Measurements from ENCODE around the gene USP48.
A peak's percentile ranks its signal among the peaks of the same experiment; 100 is the strongest.

USP48 gene

DNA sequence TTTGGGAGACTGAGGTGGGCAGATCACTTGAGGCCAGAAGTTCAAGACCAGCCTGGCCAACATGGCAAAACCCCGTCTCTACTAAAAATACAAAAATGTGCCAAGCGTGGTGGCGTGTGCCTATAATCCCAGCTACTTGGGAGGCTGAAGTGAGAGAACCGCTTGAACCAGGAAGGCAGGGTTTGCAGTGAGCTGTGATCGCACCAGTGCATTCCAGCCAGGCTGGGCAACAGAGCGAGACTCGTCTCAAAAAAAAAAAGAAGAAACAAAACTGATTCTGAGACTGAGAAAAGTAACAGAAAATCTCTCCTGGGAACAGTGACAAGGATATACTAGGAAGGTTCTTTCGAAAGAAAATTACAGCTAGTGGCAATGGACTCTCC, 20.9 kb downstream of the USP48 start:
- Histone ChIP-seq H3K36me3 (ENCODE audit: control insufficient read depth in 2 of 2, insufficient read depth in 1 of 2, low read length in 2 of 2) (no peaks in the 10 kb centered on the region; a peak in 1 of 3 replicates), H3K4me1 (ENCODE audit: control insufficient read depth, insufficient read depth, low read length) (peaks cover 4% of the 10 kb centered on the region), H3K4me3 (ENCODE audit: low read depth, low read length) (no peak overlapping the region), H3K9me3 (ENCODE audit: control insufficient read depth, insufficient read depth, low read depth, low read length) (no peaks in the 10 kb centered on the region), H3K27ac (ENCODE audit: extremely low read depth, low read depth, low read length) (no peak overlapping the region)
- TF ChIP-seq ZNF37A (tag by site-specific recombination; IDR thresholded peaks at IDR 0.05) (no peak), ZNF121 (tag by site-specific recombination; IDR thresholded peaks at IDR 0.05) (0 out of 2 replicates have a peak, but pooled peaks have one; percentile 31)
- CTCF ChIA-PET, result no interaction called here
- POLR2A ChIA-PET, result no interaction called here

GRCh38 chr1:21761052-21761451, 21.9 kb downstream of the USP48 start:
- Histone ChIP-seq H3K27ac (ENCODE audit: extremely low read depth, low read depth, low read length) (no peak overlapping the region), H3K4me3 (ENCODE audit: low read depth, low read length) (no peak overlapping the region), H3K36me3 (ENCODE audit: control insufficient read depth in 2 of 2, insufficient read depth in 1 of 2, low read length in 2 of 2) (peaks cover 0 to 5% of the 10 kb centered on the region in 2 experiments; a peak in 2 of 3 replicates), H3K4me1 (ENCODE audit: control insufficient read depth, insufficient read depth, low read length) (peaks cover 4% of the 10 kb centered on the region), H3K9me3 (ENCODE audit: control insufficient read depth, insufficient read depth, low read depth, low read length) (no peaks in the 10 kb centered on the region)
- TF ChIP-seq, protein P1, sequence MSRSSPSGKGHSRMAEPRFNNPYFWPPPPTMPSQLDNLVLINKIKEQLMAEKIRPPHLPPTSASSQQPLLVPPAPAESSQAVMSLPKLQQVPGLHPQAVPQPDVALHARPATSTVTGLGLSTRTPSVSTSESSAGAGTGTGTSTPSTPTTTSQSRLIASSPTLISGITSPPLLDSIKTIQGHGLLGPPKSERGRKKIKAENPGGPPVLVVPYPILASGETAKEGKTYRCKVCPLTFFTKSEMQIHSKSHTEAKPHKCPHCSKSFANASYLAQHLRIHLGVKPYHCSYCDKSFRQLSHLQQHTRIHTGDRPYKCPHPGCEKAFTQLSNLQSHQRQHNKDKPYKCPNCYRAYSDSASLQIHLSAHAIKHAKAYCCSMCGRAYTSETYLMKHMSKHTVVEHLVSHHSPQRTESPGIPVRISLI (tag by site-specific recombination; IDR thresholded peaks at IDR 0.05), result peak; percentile 51; the same call in 1 of the 2 replicates
- TF ChIP-seq BCL11A (tag by site-specific recombination; IDR thresholded peaks at IDR 0.05; ENCODE audit: low read depth) (no peak), ZNF664 (tag by site-specific recombination; IDR thresholded peaks at IDR 0.05) (no peak)
- TF ChIP-seq, protein P2, sequence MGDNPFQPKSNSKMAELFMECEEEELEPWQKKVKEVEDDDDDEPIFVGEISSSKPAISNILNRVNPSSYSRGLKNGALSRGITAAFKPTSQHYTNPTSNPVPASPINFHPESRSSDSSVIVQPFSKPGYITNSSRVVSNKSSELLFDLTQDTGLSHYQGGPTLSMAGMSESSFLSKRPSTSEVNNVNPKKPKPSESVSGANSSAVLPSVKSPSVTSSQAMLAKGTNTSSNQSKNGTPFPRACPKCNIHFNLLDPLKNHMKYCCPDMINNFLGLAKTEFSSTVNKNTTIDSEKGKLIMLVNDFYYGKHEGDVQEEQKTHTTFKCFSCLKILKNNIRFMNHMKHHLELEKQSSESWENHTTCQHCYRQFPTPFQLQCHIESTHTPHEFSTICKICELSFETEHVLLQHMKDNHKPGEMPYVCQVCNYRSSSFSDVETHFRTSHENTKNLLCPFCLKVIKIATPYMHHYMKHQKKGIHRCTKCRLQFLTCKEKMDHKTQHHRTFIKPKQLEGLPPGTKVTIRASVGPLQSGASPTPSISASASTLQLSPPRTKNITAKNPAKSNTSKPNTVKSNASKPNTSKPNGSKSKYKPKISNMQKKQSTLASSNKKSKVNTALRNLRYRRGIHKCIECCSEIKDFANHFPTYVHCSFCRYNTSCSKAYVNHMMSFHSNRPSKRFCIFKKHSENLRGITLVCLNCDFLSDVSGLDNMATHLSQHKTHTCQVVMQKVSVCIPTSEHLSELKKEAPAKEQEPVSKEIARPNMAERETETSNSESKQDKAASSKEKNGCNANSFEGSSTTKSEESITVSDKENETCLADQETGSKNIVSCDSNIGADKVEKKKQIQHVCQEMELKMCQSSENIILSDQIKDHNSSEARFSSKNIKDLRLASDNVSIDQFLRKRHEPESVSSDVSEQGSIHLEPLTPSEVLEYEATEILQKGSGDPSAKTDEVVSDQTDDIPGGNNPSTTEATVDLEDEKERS (tag by site-specific recombination; IDR thresholded peaks at IDR 0.05), result no peak
- CTCF ChIA-PET, result interaction anchor here (1.2 kb wide), 1 partner anchor 21 kb away, joined by 5 read pairs; no protein-coding TSS in a partner anchor
- POLR2A ChIA-PET, result no interaction called here

DNA sequence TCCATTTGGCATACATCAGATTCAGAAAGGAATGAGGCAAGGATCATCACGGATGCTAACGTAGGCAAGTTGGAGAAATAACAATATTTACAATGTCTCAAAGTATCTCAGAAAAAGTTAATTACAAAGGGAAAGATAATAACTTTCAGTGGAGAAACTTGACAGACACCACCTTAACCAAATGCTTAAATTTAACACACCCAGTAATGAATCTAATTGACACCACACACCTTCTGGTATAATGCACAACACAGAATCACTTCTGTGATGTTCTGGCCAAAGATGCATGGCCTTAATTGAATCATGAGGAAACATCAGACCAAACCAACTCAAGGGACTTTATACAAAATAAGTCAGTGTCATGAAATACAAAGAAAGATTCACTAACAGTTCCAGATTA, 23.1 kb downstream of the USP48 start:
- H3K4me3 ChIP-seq (ENCODE audit: low read depth, low read length), result no peak overlapping the region
- H3K27ac ChIP-seq (ENCODE audit: extremely low read depth, low read depth, low read length), result no peak overlapping the region
- H3K9me3 ChIP-seq (ENCODE audit: control insufficient read depth, insufficient read depth, low read depth, low read length), result no peaks in the 10 kb centered on the region
- POLR2A ChIA-PET, result no interaction called here
- H3K4me1 ChIP-seq (ENCODE audit: control insufficient read depth, insufficient read depth, low read length), result no peaks in the 10 kb centered on the region; the same call in 1 of the 2 replicates
- TF ChIP-seq ZNF426 (tag by site-specific recombination; IDR thresholded peaks at IDR 0.05) (no peak), PRDM1 (tag by site-specific recombination; IDR thresholded peaks at IDR 0.05) (0 out of 2 replicates have a peak, but pooled peaks have one; percentile 7)
- H3K36me3 ChIP-seq (ENCODE audit: control insufficient read depth in 2 of 2, insufficient read depth in 1 of 2, low read length in 2 of 2), result peaks cover 8 to 16% of the 10 kb centered on the region in 2 experiments; a peak in 2 of 3 replicates
- CTCF ChIA-PET, result interaction anchor here (0.5 kb wide), 1 partner anchor 589 kb away, joined by 3 read pairs; no protein-coding TSS in a partner anchor

DNA sequence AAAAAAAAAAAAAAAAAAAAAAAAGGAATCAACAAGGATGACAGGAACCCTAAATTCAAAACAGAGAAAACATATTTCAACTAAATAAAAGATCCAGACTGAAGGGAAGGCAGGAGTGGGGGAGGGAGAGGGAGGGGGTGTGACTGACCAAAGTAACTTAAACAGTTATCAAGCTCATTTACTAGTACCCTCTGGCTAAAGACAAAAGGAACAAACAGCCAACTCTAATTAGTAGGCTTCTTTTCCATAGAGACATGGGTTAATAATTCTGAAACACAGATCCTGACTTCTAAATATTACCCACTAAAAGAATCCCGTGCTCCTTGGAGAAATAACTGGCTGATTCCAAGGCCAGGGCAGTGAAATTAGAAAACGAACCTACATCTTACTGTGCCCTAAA, 23.8 kb downstream of the USP48 start:
- POLR2A ChIA-PET, result no interaction called here

More for the DNA sequence above, 23.8 kb downstream of the USP48 start:
- no peak overlapping the region for H3K27ac ChIP-seq (ENCODE audit: extremely low read depth, low read depth, low read length)
- no peaks in the 10 kb centered on the region for H3K9me3 ChIP-seq (ENCODE audit: control insufficient read depth, insufficient read depth, low read depth, low read length)
- H3K4me3 ChIP-seq (ENCODE audit: low read depth, low read length), result no peak overlapping the region
- no peak for TF ChIP-seq ZNF544 (tag by site-specific recombination; IDR thresholded peaks at IDR 0.05)
- TF ChIP-seq ZNF558 (tag by site-specific recombination; IDR thresholded peaks at IDR 0.05), result no peak
- no peak for TF ChIP-seq ZNF366 (tag by site-specific recombination; conservative IDR thresholded peaks at IDR 0.05)
- TF ChIP-seq ZNF132 (tag by site-specific recombination; IDR thresholded peaks at IDR 0.05; ENCODE audit: borderline replicate concordance), result no peak
- TF ChIP-seq ZNF214 (tag by site-specific recombination; IDR thresholded peaks at IDR 0.05; ENCODE audit: borderline replicate concordance), result no peak
- TF ChIP-seq ZNF121 (tag by site-specific recombination; IDR thresholded peaks at IDR 0.05), result no peak
- no peak for TF ChIP-seq ZNF426 (tag by site-specific recombination; IDR thresholded peaks at IDR 0.05)
- no peak for TF ChIP-seq ZNF530 (tag by site-specific recombination; IDR thresholded peaks at IDR 0.05; ENCODE audit: low read depth)
- TF ChIP-seq PRDM1 (tag by site-specific recombination; IDR thresholded peaks at IDR 0.05), result no peak
- TF ChIP-seq, protein P1 (tag by site-specific recombination; IDR thresholded peaks at IDR 0.05), result no peak
- TF ChIP-seq IKZF3 (tag by site-specific recombination; IDR thresholded peaks at IDR 0.05), result no peak
- TF ChIP-seq SCRT1 (tag by site-specific recombination; IDR thresholded peaks at IDR 0.05; ENCODE audit: borderline replicate concordance), result no peak
- H3K36me3 ChIP-seq (ENCODE audit: control insufficient read depth in 2 of 2, insufficient read depth in 1 of 2, low read length in 2 of 2), result peaks cover 8 to 22% of the 10 kb centered on the region in 2 experiments; a peak in 2 of 3 replicates
- CTCF ChIA-PET, result interaction anchor here (0.5 kb wide), 1 partner anchor 588 kb away, joined by 3 read pairs; no protein-coding TSS in a partner anchor
- H3K4me1 ChIP-seq (ENCODE audit: control insufficient read depth, insufficient read depth, low read length), result no peaks in the 10 kb centered on the region
